HepG2 (cell line): ENCODE measurements around the gene AMIGO1. TPM values are rescaled to one million over a fixed set of nuclear protein-coding genes. Genes with fewer than 3 reads are reported as not detected.

Source experiments
- ELF3 ChIP-seq: IDR thresholded peaks from 2 replicates; pipeline ENCODE4 v1.6.1; 2016; ENCODE audit warnings: missing genetic modification reagents, missing compliant biosample characterization
- ERF ChIP-seq: IDR thresholded peaks from 2 replicates; pipeline ENCODE4 v1.6.1; 2018; ENCODE audit warnings: missing biosample characterization, missing genetic modification reagents
- JDP2 ChIP-seq: sonication (generic); formaldehyde crosslinking; IDR thresholded peaks from 2 replicates; pipeline ENCODE4 v1.8.1; 2022; ENCODE audit warnings: missing genetic modification reagents, borderline replicate concordance
- KIAA2018 ChIP-seq: sonication (generic); formaldehyde crosslinking; IDR thresholded peaks from 2 replicates; pipeline ENCODE4 v1.5.0; 2020; ENCODE audit warnings: mild to moderate bottlenecking, missing genetic modification reagents, borderline replicate concordance
- MBD4 ChIP-seq: IDR thresholded peaks from 2 replicates; pipeline ENCODE4 v1.6.1; 2012; ENCODE audit warnings: low read length, inconsistent platforms, borderline replicate concordance
- MIXL1 ChIP-seq: IDR thresholded peaks from 2 replicates; pipeline ENCODE4 v1.6.1; 2016
- MLX ChIP-seq: IDR thresholded peaks from 2 replicates; pipeline ENCODE4 v1.6.1; 2016
- TBP ChIP-seq: sonication (generic); formaldehyde crosslinking; IDR thresholded peaks from 2 replicates; pipeline ENCODE4 v1.5.0; 2020; ENCODE audit warnings: missing genetic modification reagents
- ZFP36 ChIP-seq: fragments of 150-350 bp; IDR thresholded peaks from 2 replicates; pipeline ENCODE4 v1.6.1; 2018; ENCODE audit warnings: borderline replicate concordance, low read length, low read depth; ENCODE audit not compliant: partially characterized antibody
- ZFP41 ChIP-seq: sonication (generic); formaldehyde crosslinking; IDR thresholded peaks from 2 replicates; pipeline ENCODE4 v1.4.0; 2020; ENCODE audit warnings: mild to moderate bottlenecking, missing genetic modification reagents, borderline replicate concordance
- ZUFSP ChIP-seq: sonication (generic); formaldehyde crosslinking; IDR thresholded peaks from 2 replicates; pipeline ENCODE4 v1.9.0; 2021; ENCODE audit warnings: missing genetic modification reagents, mild to moderate bottlenecking, borderline replicate concordance
- polyA plus RNA-seq, 8 experiments: library from polyadenylated mRNA; depleted of rRNA in 3 of 8; stranded (reverse) in 7 of 8; unstranded in 1 of 8; fragments of >200 nt; fragmentation: Illumina TruSeq in 4 of 8; extraction: Trizol in 4 of 8; gene quantifications; 2 replicates each; pipeline versions ENCODE4 v1.2.1 to v1.2.3, GENCODE V29; 2011 to 2016; ENCODE audit warnings: low read depth in 4 of 8, missing spikeins in 1 of 8, mixed read lengths in 1 of 8; ENCODE audit not compliant: insufficient read depth in 1 of 8
- total RNA-seq, 5 experiments: library from RNA; depleted of rRNA; stranded (reverse); fragments of >200 nt; fragmentation: Illumina TruSeq; extraction: Trizol; gene quantifications; 2 replicates each; pipeline ENCODE4 v1.2.3, GENCODE V29; 2016; ENCODE audit warnings: low read depth in 1 of 5
- TF ChIP-seq, protein P1 (sequence below): sonication (generic); formaldehyde crosslinking; IDR thresholded peaks from 2 replicates; pipeline ENCODE4 v1.4.0; 2020; ENCODE audit warnings: missing genetic modification reagents, mild to moderate bottlenecking, borderline replicate concordance
- TF ChIP-seq, protein P2 (sequence below): sonication (generic); formaldehyde crosslinking; IDR thresholded peaks from 2 replicates; pipeline ENCODE4 v1.5.0; 2020; ENCODE audit warnings: missing genetic modification reagents

The AMIGO1 gene
- total and polyA plus RNA-seq, 2 of the 13 experiments (the other 11 are each of a cell fraction or from before 2014, with no cell fraction given): 0.40 to 1.3 TPM

DNA sequence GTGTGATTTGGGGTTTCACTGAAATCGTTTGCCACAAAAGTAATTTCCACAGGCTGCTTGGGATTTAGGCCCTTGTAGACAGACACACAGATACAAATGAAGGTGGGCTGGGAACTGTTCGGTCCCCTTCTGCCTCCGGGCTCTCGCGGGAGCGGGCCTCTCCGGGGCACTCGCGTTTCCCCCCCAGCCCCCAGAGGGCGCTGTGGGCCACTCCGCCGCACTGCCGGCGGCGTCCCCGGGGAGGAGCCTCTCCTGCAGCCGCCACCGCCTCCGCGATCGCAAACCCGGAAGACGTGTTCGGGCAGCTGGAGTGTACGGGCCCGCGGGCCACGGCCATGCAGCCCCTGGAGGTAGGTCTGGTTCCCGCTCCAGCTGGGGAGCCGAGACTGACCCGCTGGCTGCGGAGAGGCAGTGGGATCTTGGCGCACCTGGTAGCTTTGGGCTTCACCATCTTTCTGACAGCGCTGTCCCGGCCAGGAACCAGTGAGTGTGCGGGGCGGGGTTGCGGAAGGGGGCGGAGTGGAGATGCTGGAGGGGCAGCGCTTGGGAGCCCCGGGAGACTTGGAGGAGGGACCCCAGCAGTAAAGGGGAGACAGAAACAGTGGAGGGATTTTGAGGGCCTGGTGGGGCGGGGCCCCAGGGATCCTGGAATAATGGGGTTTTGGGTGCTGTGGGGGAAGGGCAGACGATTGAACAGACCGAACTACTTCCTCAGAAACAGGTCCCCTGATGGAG is 15.6 kb downstream of the AMIGO1 start, which contains the start of gene CYB561D1 (continued):
- TF ChIP-seq, protein P1, sequence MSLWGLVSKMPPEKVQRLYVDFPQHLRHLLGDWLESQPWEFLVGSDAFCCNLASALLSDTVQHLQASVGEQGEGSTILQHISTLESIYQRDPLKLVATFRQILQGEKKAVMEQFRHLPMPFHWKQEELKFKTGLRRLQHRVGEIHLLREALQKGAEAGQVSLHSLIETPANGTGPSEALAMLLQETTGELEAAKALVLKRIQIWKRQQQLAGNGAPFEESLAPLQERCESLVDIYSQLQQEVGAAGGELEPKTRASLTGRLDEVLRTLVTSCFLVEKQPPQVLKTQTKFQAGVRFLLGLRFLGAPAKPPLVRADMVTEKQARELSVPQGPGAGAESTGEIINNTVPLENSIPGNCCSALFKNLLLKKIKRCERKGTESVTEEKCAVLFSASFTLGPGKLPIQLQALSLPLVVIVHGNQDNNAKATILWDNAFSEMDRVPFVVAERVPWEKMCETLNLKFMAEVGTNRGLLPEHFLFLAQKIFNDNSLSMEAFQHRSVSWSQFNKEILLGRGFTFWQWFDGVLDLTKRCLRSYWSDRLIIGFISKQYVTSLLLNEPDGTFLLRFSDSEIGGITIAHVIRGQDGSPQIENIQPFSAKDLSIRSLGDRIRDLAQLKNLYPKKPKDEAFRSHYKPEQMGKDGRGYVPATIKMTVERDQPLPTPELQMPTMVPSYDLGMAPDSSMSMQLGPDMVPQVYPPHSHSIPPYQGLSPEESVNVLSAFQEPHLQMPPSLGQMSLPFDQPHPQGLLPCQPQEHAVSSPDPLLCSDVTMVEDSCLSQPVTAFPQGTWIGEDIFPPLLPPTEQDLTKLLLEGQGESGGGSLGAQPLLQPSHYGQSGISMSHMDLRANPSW (CRISPR knock-in tag): 0 out of 2 replicates have a peak, but pooled peaks have one; percentile 73
- TF ChIP-seq MIXL1 (CRISPR knock-in tag) (peak; percentile 19; the same call in 1 of the 2 replicates), ZFP41 (CRISPR knock-in tag) (no peak), MLX (CRISPR knock-in tag) (no peak), MBD4 (no peak), ZUFSP (CRISPR knock-in tag) (no peak), JDP2 (no peak), ERF (CRISPR knock-in tag) (peak; percentile 88; the same call in 1 of the 2 replicates), KIAA2018 (no peak), TBP (CRISPR knock-in tag) (0 out of 2 replicates have a peak, but pooled peaks have one; percentile 87), ELF3 (CRISPR knock-in tag) (peak; percentile 91), ZFP36 (no peak)
- TF ChIP-seq, protein P2, sequence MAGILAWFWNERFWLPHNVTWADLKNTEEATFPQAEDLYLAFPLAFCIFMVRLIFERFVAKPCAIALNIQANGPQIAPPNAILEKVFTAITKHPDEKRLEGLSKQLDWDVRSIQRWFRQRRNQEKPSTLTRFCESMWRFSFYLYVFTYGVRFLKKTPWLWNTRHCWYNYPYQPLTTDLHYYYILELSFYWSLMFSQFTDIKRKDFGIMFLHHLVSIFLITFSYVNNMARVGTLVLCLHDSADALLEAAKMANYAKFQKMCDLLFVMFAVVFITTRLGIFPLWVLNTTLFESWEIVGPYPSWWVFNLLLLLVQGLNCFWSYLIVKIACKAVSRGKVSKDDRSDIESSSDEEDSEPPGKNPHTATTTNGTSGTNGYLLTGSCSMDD: no peak
